Activated gamma-delta T cell treated with anti-CD3 and anti-CD28 coated beads, Interleukin-2, amount 50 U/mL, for 16 hours (primary cell): ENCODE data around the gene NUPR1.
"Not testable (repeated sequence)": the region's sequence is repeated elsewhere in the genome, so short reads cannot be mapped to it uniquely, and the experiment has no call there.

Experiments
- DNase-seq: peaks from one replicate; pipeline ENCODE4 v3.0.0-alpha.2; 2020; ENCODE audit warnings: low read depth

NUPR1 gene

DNA sequence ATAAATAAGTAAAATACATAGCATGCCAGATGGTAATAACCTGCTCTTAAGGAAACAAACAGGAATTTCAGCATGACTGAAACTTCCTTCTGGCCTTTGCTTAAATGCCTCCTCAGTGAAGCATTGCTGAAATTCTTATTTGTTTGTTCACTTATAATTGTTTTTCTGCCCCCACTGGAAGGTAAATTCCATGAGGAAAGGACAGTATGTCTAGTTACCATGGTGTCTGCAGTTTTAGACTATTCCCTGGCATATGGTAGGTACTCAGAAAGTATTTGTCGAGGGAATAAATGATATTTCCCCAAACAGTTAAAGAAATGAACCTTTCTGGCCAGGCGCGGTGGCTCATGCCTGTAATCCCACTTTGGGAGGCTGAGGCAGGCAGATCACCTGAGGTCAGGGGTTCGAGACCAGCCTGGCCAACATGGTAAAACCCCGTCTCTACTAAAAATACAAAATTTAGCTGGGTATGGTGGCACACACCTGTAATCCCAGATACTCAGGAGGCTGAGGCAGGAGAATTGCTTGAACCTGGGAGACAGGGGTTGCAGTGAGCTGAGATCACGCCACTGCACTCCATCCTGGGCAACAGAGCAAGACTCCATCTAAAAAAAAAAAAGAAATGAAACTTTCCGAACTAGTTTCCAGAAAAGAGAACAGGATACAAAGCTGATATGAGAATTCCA lies 11.5 kb downstream of the NUPR1 start:
- not testable (repeated sequence) for DNase-seq

DNA sequence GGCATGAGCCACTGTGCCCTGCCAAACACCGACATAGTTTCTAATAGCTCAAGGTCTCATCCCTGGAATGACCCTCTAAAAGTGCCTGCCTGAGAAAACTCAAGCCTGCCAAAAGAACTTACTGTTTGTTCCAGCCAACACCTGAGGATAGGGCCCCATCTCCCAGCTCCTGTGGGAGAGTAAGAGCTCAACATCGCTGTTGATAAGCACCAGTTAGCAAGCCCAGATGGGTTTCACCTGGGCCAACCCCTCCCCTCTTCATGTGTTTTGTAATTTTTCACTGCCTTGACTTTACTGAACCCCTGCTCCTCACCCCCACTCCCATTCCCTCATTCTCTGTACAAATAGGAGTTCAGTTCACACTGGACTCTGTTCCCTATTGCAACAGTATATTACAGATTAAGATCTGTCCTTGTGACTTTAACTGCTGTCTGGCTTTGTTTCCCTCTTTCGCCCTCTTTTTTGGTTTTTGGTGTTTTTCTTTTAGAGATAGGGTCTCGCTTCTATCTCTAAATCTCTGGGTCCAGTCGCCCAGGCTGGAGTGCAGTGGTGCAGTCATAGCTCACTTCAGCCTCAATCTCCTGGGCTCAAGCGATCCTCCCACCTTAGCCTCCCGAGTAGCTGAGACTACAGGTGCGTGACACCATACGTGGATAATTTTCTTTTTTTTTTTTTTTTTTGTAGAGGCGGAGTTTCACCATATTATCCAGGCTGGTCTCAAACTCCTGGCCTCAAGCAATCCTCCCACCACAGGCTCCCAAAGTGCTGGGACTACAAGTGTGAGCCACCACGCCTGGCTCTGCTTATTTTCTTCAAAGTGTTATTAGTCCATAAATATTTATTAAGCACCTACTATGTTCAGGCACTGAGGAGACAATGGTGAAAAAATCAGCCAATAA lies 12.3 kb downstream of the NUPR1 start:
- no peak for DNase-seq

DNA sequence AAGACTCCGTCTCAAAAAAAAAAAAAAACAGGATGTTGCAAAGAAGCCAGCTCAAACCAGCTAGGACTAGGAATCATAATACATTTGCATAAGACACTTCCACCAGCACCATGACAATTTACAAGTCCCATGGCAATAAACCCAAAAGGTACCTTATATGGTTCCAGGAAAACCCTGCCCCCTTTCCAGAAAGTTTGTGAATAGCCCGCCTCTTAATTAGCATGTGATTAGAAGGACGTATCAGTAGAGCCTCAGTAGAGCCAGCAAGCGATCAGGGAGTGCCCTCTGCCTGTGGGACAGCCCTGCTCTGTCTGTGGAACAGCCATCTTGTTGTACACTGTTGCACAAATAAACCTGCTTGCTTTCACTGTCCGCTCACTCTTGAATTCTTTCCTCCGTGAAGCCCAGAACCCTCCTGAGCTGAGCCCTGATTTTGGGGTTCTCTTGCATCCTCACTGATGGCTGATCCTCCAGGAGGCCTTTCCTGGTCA lies 14.0 kb downstream of the NUPR1 start:
- no peak for DNase-seq

DNA sequence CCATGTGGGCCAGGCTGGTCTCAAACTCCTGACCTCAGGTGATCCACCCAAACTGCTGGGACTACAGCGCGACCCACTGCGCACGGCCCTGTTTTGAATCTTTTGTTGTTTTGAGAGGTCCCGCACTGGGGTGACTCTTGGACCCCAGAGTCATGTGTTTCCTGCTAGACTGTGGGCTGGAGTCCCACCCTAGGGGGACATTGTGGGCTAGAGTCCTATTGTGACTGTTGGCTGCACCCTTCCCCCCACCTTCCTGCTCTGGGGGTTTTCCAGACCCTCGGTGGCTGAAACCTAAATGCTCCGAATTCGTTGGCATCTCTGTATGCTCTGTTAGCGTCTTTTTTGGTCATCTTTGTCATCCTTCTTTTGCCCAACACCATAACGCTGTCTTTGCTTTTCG lies 16.0 kb downstream of the NUPR1 start:
- DNase-seq, result no peak

DNA sequence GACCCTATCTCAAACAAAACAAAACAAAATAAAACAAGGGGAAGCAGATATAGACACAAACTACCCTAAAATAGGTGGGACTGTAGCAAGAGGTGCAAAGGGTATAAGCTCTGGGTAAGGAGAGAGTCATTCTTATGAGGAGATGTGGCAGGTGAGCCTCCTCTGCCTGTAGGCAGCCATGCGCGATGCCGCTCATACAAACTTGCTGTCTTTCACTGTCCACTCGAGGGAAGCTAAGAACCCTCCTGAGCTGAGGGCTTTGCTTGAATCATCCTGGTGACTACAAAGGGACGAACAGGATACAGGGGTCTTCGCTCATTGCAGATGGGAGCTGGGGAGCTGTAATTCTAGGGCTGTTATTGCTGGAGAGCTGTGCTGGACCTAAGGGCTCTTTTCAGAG lies 17.3 kb downstream of the NUPR1 start:
- no peak for DNase-seq

DNA sequence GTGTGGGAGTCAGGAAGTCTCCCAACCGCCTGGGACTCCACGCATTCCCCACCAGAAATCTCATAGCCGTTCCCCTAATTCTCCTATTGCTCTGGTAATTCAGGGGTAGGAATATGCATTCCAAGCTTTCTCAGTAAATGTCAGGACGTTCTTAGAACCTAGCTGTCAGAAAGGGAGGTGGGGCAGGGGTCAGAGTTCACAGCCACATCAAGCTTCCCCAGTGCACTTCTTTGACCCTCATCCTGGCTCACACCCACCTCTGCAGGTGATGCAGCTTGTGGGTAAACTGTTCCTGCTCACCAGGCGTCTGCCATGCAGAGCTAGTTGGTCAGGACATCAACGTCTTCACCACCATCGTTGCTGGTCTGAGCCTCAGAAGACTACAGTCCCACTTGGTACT lies 18.1 kb downstream of the NUPR1 start:
- no peak for DNase-seq

DNA sequence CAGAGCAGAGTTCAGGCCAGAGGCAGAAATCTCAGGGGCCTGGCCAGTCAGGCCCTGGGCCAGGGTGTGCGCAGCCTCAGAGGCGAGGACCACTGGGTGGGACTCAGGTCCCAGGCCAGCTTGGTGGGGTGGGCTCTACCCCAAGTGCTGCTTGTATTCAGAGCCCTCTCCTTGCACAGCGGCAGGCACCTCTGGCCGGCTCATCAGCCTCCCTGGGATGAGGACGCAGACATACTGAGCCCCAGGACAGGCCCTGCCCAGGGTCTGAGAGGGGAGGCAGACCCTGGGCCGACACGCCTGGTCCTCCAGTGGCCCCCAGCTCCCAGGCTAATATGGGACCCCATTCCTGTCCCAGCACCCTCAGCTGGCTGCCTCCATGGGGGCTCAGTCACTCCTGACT lies 24.5 kb downstream of the NUPR1 start:
- no peak for DNase-seq

DNA sequence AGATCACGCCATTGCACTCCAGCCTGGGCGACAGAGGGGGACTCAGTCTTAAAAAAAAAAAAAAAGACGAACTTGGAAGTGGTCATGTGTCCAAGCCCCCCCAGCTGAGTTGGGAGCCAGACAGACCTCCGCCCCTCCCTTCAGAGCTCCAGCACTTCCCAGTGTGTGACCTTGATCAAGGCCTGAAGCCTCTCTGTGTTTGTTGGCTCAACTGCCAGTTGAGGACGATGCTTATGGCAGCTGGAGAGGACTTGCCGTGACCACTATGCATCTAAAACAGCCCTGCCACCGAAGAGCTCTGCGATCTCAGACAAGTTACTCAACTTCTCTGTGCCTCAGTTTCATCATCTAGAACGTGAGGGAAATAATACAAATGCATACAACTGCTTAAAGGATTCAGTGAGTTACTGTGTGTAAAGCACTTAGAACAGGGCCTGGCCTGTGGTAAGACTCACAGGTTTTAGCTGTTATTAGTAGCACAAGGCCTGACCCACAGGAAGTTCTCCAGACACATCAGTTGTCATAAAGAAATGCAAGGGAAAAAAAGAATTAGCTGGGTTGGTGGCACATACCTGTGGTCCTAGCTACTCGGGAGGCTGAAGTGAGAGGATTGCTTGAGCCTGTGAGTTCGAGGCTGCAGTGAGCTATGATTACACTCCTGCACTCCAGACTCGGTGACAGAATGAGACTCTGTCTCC lies 25.1 kb downstream of the NUPR1 start:
- DNase-seq, result no peak

DNA sequence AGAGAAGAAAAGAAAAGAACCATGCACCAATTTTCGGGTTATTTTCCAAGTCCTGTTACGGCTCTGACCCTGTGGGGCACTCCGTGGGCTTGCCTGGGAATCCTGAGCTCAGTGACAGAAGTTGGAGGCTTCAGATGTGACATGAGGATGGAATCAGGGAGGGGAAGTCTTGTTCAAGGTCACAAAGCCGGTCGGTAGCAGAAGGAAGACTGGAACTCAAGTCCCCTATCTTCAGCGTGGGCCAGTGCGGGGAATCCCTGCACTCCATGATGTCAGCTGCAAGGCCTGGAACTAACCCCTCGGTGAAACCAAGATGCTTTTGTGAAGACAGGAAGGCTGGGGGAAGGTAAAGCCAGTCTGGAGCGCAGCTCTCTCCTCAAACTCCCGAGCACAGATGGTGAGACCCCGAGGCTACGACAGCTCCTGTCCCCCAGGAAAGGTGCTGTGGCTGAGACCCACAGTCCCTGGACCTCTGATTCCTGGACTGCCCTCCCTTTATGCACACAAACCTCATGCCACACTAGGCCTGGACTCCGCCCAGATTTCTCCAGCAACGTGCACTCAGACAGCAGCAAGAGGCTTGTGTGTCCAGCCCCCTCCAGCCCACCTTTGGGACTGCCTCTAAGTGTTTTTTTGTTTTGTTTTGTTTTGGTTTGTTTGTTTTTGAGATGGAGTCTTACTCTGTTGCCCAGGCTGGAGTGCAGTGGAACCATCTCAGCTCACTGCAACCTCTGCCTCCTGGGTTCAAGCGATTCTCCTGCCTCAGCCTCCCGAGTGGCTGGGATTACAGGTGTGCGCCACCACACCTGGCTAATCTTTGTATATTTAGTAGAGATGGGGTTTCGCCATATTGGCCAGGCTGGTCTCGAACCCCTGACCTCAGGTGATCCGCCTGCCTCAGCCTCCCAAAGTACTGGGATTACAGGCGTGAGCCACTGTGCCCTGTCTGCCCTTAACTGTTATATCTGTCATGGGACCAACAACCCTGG lies 26.7 kb downstream of the NUPR1 start:
- DNase-seq, result no peak

DNA sequence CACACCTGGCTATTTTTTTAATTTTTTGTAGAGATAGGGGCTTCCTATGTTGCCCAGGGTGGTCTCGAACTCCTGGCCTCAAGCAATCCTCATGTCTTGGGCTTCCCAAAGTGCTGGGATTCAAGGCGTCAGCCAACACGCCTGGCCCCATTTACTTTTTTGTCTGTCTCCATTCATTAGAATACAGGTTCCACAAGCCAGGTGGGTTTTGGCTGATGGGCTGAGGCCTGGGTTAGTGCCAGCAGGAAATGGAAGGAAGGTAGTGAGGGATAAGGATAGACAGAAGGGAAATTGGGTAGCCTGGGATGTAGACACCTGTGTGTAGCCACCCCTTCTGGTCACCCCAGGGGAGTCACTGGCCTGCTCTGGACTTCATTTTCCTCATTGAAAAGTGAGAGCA lies 27.7 kb downstream of the NUPR1 start:
- no peak for DNase-seq

DNA sequence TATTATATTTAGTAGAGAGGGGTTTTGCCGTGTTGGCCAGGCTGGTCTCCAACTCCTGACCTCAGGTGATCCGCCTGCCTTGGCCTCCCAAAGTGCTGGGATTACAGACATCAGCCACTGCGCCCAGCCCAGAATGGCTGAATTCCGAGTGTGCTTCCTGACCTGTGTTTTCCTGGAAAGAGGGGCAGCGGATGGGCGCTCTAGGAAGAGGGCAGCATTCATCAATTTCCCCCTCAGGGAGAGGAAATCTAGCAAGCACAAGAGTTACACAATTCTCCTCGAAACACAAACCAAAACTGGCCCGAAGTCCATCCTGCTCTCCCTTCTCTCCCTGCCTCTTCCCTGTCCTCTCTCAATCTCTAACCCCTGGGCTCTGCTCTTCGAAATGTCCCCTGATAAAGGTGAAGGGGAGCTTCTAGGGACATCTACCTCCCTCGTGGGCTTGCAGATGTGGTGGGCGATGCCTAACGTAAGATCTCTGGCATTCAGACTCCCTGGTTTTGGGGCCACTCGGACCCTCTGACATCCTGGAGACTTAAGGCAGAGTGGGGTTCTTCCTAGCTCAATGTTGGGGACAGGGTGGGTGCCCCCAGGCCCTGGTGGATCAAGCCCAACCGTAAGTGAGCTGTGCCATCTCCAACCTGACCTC lies 33.2 kb downstream of the NUPR1 start:
- DNase-seq, result no peak

DNA sequence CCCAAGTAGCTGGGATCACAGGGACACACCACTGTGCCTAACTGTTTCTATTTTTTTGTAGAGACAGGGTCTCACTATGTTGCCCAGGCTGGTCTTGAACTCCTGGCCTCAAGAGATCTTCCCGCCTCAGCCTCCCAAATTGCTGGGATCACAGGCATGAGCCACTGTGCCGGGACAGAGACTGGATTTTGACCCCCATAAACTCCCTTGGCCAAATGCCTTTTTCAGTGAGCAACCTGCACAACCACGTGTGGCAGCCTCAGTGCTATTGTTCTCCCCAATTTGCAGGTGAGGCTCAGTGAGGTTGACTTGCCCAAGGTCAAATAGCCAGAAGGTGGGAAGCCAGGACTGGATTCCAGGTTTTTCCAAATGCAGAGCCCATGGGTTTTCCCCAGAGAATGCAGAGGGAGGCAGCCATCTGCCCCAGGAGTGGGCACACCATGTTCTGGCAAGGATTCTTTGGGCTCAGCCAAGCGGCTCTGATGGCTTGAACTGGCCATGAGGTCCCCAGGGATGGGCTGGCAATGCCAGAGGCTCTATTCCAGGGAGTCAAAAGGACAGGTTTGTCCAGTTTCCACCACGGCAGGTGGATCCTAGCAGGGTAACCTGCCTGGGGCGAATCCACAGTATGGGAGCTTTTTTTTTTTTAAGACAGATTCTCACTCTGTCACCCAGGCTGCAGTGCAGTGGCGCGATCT lies 33.9 kb downstream of the NUPR1 start:
- no peak for DNase-seq

DNA sequence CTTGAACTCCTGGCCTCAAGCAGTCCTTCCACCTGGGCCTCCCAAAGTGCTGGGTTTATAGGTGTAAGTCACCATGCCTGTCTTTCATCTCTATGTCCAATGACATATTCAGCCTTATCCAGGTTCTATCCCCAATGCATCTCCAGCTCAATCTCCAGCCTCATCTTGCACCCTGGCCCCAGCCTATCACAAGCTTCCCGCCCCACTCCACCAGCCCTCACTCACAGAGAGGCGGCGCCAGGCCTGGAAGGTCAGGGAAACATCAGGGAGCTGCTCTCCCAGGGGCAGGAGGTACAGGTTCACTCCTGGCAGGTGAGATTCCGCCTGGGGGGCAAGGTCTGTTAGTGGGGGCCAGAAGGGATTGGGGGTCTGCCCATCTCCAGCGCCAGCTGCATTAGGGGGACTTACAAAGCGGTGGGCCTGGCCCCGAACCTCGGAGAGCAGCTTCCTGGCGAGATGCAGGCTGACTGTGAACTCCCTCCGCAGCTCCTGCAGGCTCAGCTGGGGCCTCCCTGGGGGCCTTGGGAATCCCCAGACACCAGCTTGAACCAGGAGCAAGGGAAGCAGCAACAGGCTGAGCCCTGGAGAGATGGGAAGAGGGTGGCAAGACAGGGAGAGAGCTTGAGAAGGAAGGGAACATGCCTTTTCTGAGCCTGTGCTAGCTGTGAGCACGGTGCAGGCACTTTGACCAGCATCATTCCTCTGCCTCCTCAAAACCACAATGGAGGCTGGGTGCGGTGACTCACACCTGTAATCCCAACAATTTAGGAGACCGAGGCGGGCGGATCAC lies 35.1 kb downstream of the NUPR1 start:
- no peak for DNase-seq

DNA sequence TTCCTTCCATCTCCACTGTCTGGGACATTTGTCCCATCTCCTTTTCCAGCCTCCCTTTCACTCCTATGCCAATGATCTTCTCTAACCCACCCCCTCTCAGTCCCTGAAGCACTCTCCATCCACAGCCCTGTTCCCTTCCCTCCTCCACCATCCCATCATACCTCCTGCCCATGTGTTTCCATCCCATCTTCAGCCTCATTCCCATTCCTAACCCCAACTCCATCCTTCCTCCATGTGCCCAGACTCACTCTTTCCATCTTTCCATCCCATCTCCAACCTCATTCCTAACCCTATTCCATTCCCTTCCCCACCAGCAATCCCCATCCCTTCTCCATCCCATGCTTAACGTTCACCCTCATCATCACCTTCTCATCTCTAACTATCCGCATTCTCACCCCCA lies 36.5 kb downstream of the NUPR1 start:
- DNase-seq, result no peak

DNA sequence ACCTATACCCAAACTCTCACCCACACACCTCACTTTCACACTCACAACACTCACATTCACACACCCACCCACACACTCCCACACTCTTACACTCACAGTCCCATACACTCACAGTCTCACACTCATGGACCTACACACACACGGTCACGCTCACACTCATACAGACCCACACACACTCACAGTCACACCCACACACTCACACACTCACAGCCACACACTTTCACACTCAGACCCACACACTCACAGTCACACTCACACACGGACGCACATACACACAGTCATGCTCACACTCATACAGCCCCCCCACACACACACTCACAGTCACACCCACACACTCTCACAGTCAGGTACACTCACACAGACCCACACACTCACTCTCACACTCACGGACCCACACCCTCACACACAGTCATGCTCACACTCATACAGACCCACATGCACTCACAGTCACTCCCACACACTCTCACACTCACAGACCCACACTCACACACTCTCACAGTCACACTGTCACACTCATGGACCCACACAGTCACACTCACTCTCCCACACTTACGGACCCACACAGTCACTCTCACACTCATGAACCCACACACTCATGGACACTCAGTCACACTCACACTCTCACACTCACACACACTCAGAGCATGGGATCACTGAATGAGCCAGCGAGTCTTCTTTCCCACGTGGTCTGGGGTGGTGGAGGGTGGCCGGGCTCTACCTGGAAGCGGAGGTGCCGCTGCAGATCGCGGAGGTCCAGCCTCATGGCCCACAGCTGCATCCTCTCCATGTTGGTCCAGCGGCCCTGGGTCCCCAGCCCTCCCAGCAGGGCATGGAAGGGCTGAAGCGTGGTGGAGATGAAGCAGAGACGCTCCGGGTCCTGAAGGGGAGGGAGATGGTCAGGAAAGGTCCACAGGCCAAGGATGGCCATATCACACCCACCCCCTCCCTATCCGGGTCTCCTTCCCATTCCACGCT lies 37.2 kb downstream of the NUPR1 start:
- DNase-seq, result no peak

DNA sequence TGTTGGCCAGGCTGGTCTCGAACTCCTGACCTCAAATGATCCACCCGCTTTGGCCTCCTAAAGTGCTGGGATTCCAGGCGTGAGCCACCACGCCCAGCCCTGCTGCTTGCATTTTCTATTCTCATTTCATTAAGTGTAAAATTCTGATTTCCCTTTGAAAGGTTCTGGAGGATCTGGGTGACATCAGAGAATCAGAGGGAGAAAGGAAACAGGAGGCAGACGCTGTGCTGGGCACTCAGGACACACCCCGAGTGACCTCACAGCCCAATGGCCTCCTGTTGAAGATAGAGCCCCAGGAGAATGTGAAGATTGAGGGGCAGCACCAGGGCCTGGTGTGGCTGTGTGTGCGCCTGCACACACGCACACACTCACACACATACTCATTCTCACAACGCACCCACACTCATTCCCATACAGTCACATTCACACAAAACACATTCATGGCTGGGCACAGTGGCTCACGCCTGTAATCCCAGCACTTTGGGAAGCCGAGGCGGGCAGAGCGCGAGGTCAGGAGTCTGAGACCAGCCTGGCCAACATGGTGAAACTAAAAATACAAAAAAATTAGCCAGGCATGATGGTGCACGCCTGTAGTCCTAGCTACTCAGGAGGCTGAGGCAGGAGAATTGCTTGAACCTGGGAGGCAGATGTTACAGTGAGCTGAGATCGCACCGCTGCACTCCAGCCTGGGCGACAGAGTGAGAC lies 38.1 kb downstream of the NUPR1 start:
- not testable (repeated sequence) for DNase-seq

DNA sequence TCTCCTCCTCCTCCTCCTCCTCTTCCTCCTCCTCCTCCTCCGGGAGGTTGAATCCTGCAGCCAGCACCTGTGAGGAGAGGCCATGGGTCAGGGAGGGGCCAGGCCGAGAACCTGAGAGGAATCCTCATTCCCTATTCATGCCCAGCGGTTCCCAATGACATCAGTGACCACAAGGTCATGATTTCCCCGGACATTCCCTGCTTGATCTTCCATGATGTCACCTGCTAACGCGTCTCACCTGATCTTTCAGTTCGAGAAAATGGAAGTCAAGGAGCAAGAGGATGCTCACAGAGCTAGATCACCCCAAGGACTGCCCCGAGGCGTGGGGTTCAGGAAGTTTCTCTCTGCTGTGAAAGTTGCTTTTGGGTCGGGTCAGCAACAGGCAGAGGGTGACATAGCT lies 38.9 kb downstream of the NUPR1 start:
- DNase-seq, result no peak
